Measurements from ENCODE around the gene CTNNA2. TPM values are rescaled to one million over a fixed set of nuclear protein-coding genes. Genes with fewer than 3 reads are reported as not detected.
"Not testable (repeated sequence)": the region's sequence is repeated elsewhere in the genome, so short reads cannot be mapped to it uniquely, and the experiment has no call there.

The CTNNA2 gene
- total and polyA plus RNA-seq, 7 donors = 0.03 to 0.36 (median 0.17) TPM; not detected in 4

DNA sequence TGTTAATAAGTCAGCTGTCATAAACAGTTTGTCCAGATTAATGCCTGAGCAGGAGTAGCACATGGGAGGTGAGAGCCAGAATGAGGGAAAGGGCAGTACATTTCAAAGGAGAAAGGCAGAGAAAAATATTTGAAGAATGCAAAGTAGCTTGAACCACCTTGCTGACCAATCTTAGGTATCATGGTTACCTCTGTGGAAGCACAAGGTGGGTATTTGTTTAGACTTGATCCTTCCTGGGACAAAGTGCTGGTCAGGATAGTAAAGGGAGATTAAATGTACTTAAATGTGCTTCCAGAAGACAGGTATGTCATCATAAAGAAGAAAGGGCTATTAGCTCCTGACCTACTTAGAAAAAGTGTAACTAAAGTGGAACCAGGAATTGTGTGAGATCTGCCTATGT is 686.7 kb downstream of the CTNNA2 start:
- Histone ChIP-seq H3K4me1 (no peaks in the 10 kb centered on the region), H3K27ac (no peak overlapping the region), H3K9me3 (no peaks in the 10 kb centered on the region), H3K27me3 (ENCODE audit: insufficient read depth in 3 of 3, low read length in 2 of 3) (no peaks in the 10 kb centered on the region), H3K36me3 (ENCODE audit: insufficient read depth in 1 of 2, low read depth in 1 of 2) (no peaks in the 10 kb centered on the region), H3K4me3 (no peak overlapping the region)
- TF ChIP-seq, protein P1, sequence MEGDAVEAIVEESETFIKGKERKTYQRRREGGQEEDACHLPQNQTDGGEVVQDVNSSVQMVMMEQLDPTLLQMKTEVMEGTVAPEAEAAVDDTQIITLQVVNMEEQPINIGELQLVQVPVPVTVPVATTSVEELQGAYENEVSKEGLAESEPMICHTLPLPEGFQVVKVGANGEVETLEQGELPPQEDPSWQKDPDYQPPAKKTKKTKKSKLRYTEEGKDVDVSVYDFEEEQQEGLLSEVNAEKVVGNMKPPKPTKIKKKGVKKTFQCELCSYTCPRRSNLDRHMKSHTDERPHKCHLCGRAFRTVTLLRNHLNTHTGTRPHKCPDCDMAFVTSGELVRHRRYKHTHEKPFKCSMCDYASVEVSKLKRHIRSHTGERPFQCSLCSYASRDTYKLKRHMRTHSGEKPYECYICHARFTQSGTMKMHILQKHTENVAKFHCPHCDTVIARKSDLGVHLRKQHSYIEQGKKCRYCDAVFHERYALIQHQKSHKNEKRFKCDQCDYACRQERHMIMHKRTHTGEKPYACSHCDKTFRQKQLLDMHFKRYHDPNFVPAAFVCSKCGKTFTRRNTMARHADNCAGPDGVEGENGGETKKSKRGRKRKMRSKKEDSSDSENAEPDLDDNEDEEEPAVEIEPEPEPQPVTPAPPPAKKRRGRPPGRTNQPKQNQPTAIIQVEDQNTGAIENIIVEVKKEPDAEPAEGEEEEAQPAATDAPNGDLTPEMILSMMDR (IDR thresholded peaks at IDR 0.05) = no peak
- intact Hi-C loops (cut with DNase I) = no loop called here
- no peak for ATAC-seq
- no peak for DNase-seq

DNA sequence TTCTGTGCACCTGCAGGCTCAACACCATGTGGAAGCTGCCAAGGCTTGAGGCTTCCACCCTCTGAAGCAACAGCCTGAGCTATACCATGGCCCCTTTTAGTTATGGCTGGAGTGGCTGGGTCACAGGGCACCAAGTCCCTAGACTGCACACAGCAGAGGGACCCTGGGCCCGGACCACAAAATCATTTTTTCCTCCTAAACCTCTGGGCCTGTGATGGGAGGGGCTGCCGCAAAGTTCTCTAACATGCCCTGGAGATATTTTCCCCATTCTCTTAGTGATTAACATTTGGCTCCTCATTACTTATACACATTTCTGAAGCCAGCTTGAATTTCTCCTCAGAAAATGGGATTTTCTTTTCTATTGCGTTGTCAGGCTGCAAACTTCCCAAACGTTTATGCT is 691.1 kb downstream of the CTNNA2 start:
- intact Hi-C loops (cut with DNase I); DNase-seq; H3K27ac ChIP-seq; H3K27me3 ChIP-seq (ENCODE audit: insufficient read depth in 3 of 3, low read length in 2 of 3); ATAC-seq; H3K4me3 ChIP-seq; H3K9me3 ChIP-seq; H3K4me1 ChIP-seq; H3K36me3 ChIP-seq (ENCODE audit: insufficient read depth in 1 of 2, low read depth in 1 of 2): not testable (repeated sequence)
- WGBS, 3 donors = 84 to 88% (median 87%) methylated on average over 4 of the region's 4 CpGs

DNA sequence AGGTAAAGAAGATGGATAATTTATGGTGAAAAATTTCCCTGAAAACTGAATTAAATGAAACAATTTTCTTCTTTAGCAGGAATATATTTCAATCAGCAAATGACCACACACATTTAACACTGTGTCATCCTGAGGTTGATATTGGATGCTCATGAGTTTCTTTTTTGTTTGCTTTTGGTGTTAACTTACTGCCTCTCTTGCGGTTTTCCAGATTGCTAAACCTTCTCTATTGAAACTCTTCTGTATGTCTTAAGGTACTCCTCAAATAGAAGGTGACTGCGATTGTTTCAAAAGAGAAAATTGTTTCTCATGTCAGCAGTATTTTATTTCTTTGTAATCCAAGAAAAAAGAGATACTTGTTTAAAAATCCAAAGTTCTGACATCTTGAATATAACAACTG is 692.6 kb downstream of the CTNNA2 start:
- no peaks in the 10 kb centered on the region for H3K4me1 ChIP-seq
- no peaks in the 10 kb centered on the region for H3K27me3 ChIP-seq (ENCODE audit: insufficient read depth in 3 of 3, low read length in 2 of 3)
- DNase-seq (no peak), ATAC-seq (no peak)
- TF ChIP-seq, protein P1 (IDR thresholded peaks at IDR 0.05) = no peak
- no peaks in the 10 kb centered on the region for H3K9me3 ChIP-seq
- intact Hi-C loops (cut with DNase I) = no loop called here
- H3K27ac ChIP-seq = no peak overlapping the region
- WGBS, 3 donors = 73 to 75% (median 74%) methylated on average over 2 of the region's 2 CpGs
- no peak overlapping the region for H3K4me3 ChIP-seq
- H3K36me3 ChIP-seq (ENCODE audit: insufficient read depth in 1 of 2, low read depth in 1 of 2) = no peaks in the 10 kb centered on the region

DNA sequence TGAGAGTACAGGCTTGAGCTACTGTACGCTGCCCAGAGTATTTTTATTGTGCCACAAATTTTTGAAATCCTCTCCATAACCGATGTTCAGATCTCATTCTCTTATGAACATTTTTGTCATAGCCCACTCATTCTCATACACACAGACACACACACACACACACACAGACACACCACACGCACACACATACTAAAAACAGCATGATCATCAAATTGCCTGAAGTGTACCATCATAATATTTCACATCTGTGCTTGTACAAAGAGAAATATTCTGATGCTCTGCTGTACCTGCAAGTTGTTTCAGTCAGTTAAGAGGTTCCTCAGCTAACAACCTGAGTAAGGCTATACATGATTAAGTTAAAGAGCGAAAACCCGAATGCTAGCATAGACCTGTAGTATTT is 696.6 kb downstream of the CTNNA2 start:
- no peak overlapping the region for H3K4me3 ChIP-seq
- no peaks in the 10 kb centered on the region for H3K9me3 ChIP-seq
- H3K4me1 ChIP-seq = no peaks in the 10 kb centered on the region
- intact Hi-C loops (cut with DNase I) = no loop called here
- DNase-seq (no peak), ATAC-seq (no peak)
- H3K27me3 ChIP-seq (ENCODE audit: insufficient read depth in 3 of 3, low read length in 2 of 3) = no peaks in the 10 kb centered on the region
- H3K27ac ChIP-seq = no peak overlapping the region
- TF ChIP-seq, protein P1 (IDR thresholded peaks at IDR 0.05) = no peak
- WGBS, 3 donors = 85 to 89% (median 87%) methylated on average over 5 of the region's 5 CpGs
- H3K36me3 ChIP-seq (ENCODE audit: insufficient read depth in 1 of 2, low read depth in 1 of 2) = no peaks in the 10 kb centered on the region

DNA sequence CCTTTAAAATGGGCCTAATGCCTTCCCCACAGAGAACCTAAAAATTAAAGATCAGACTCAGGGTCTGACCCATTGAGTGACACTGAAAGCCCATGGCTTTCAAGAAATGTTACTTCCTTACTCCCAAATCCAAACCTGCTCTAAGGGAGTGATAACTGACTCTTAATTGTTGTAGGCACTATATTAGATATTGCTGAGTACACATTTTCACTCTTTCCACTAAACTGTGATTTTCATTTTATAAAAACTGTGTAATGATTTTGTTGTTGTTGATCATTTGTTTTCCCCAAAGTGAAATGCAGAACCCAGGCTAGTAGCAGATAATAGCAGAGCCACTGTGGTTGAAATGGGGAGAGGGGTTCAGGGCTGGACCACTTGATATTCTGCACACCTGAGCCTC is 704.6 kb downstream of the CTNNA2 start:
- Histone ChIP-seq H3K9me3 (no peaks in the 10 kb centered on the region), H3K4me3 (no peak overlapping the region), H3K27me3 (ENCODE audit: insufficient read depth in 3 of 3, low read length in 2 of 3) (no peaks in the 10 kb centered on the region), H3K4me1 (no peaks in the 10 kb centered on the region), H3K36me3 (ENCODE audit: insufficient read depth in 1 of 2, low read depth in 1 of 2) (no peaks in the 10 kb centered on the region), H3K27ac (no peak overlapping the region)
- no peak for DNase-seq
- TF ChIP-seq, protein P1 (IDR thresholded peaks at IDR 0.05) = no peak
- intact Hi-C loops (cut with DNase I) = no loop called here
- no peak for ATAC-seq
